Mucosa of rectum (tissue), 2 donors: Measurements from ENCODE around the gene CDK14.

Experiments
- H3K27ac ChIP-seq, 2 donors: one replicate each; pipeline ENCODE4 v1.7.0; 2013; ENCODE audit warnings: inconsistent platforms in 2 of 2, low read depth in 2 of 2, low read length in 2 of 2
- H3K27me3 ChIP-seq, 2 donors: one replicate each; pipeline ENCODE4 v1.7.0; 2013; ENCODE audit warnings: low read length in 2 of 2; ENCODE audit not compliant: control insufficient read depth in 2 of 2, insufficient read depth in 2 of 2
- H3K36me3 ChIP-seq, 2 donors: one replicate each; pipeline ENCODE4 v1.7.0; 2013; ENCODE audit warnings: low read length in 2 of 2; ENCODE audit not compliant: control insufficient read depth in 2 of 2, insufficient read depth in 2 of 2
- H3K4me1 ChIP-seq, 2 donors: one replicate each; pipeline ENCODE4 v1.7.0; 2013; ENCODE audit warnings: low read length in 2 of 2, mild to moderate bottlenecking in 1 of 2; ENCODE audit not compliant: control insufficient read depth in 2 of 2, insufficient read depth in 2 of 2
- H3K4me3 ChIP-seq, 2 donors: one replicate each; pipeline ENCODE4 v1.7.0; 2013; ENCODE audit warnings: low read length in 2 of 2
- H3K9ac ChIP-seq, 2 donors: one replicate each; pipeline ENCODE4 v1.7.0; 2013; ENCODE audit warnings: low read length in 2 of 2, low read depth in 1 of 2, mild to moderate bottlenecking in 1 of 2
- H3K9me3 ChIP-seq, 2 donors: one replicate each; pipeline ENCODE4 v1.7.0; 2013; ENCODE audit warnings: low read length in 2 of 2; ENCODE audit not compliant: control insufficient read depth in 2 of 2
- donor health status: healthy.
- donor health status: Normal muscosa, but diverticular disease.

CDK14 gene

DNA sequence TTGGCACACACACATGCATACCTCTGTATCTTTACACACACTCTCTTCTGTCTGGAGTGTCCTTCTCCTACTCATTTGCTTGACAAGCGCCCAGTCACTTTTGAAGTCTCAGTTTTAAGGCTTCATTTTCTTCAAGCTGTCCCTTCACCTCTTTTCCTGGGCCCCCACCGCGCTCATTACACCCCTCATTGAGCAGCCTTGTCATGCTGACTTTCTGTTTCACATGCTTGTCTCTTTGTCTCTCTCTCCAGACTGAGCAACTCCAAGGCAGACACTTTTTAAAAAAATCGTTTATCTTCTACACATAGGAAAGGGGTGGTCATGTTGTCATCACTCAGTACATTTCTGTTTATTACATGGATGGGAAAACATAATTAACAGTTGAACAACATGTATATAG, 442.9 kb downstream of the CDK14 start:
- Histone ChIP-seq H3K4me3 (no peak overlapping the region), H3K9me3 (no peaks in the 10 kb centered on the region), H3K36me3 (no peaks in the 10 kb centered on the region), H3K4me1 (no peaks in the 10 kb centered on the region), H3K27me3 (no peaks in the 10 kb centered on the region), H3K9ac (no peak overlapping the region), H3K27ac (no peak overlapping the region)

DNA sequence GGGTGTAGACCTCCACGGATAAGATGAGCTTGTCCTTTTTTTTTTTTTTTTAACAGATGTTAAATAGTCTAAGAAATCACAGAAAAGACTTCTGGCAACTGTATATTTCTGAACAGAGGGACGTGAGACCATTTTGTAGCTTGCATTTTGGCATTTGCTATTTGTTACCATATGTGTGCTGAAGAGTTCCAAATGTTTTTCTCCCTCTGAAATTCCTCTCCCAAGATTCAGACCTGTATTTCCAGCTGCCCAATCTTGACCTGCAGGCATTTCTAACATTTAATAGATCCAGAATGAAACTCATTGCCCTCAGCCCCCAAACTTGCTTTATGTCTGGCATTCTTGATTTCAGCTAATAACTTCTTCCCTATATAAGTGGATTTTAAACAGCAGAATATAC, 445.0 kb downstream of the CDK14 start:
- Histone ChIP-seq H3K9ac (no peak overlapping the region), H3K9me3 (no peaks in the 10 kb centered on the region), H3K4me3 (no peak overlapping the region), H3K4me1 (no peaks in the 10 kb centered on the region), H3K27ac (no peak overlapping the region), H3K27me3 (no peaks in the 10 kb centered on the region), H3K36me3 (no peaks in the 10 kb centered on the region)

DNA sequence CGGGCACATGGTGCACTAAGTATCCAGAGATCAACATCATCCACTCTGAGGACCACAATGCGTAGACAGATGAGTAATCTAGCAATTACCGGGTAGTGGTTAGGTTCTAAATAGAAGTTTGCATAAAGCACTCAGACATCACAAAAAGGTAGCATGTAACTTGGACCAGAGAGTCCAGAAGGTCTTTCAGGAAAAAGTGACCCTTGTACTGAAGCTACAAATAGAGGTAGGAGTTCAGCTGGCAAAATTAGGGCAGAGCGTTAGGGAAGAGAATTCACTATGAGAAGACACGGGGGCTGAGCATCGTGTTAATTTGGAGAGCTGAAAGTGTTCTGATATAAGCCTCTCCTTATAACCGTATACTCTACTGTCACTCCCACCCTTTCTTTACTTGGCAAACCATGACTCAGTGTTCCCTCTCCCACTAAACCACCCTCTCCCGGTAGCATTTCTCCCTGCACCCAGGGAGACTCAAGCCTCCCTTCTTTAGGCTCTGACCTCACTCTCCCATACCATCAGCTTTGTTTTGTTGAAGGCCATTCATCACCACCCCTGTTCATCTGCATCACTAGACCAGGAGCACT, 445.9 kb downstream of the CDK14 start:
- Histone ChIP-seq H3K9me3 (no peaks in the 10 kb centered on the region), H3K27ac (no peak overlapping the region), H3K4me3 (no peak overlapping the region), H3K36me3 (no peaks in the 10 kb centered on the region), H3K9ac (no peak overlapping the region), H3K4me1 (no peaks in the 10 kb centered on the region), H3K27me3 (no peaks in the 10 kb centered on the region)

DNA sequence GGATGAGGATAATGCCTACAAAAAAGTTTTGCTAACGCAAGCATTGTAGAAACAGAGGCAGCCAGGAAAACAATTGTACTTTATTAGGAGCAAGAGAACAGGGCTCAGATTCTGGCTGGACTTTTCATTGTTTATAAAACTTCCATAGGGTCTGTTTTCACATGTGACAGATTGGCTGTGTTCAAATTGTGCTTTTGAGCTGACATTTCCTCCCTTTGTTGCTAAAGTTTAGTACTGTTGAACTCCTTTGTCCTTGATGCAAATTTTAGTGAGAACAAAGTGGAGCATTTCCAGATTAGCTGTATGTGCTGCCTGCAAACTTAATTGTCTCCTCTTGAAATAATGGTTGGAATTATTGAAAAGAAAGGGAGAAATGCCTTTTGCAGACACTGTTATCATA, 447.1 kb downstream of the CDK14 start:
- H3K36me3 ChIP-seq = no peaks in the 10 kb centered on the region
- no peaks in the 10 kb centered on the region for H3K9me3 ChIP-seq
- no peak overlapping the region for H3K27ac ChIP-seq
- H3K27me3 ChIP-seq = no peaks in the 10 kb centered on the region
- no peak overlapping the region for H3K9ac ChIP-seq
- H3K4me1 ChIP-seq = no peaks in the 10 kb centered on the region
- H3K4me3 ChIP-seq = no peak overlapping the region

DNA sequence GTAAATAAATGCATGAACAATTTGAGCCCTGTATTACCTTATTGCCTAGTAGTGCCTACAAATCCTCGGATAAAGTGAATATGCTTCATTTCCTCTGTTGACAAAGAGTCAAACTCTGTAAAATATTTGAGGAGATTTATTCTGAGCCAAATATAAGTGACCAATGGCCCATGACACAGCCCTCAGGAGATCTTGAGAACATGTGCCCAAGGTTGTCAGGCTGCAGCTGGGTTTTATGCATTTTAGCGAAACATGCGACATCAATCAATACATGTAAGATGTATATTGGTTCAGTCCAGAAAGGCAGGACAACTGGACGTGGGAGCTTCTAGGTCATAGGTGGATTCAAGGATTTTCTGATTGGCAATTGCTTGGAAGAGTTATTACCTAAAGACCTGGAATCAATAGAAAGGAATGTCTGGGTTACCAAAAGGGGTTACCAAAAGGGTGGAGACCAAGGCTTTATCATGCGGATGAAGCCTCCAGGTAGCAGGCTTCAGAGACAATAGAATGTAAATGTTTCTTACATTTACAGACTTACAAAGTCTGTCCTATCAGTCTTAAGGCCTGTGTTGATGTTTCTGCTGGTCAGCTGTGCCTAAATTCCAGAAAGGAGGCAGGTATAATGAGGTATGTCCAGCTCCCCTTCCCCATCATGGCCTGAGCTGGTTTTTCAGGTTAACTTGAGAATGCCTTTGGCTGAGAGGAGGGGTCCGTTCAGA, 448.0 kb downstream of the CDK14 start:
- H3K9ac ChIP-seq = no peak overlapping the region
- no peaks in the 10 kb centered on the region for H3K9me3 ChIP-seq
- H3K27ac ChIP-seq = no peak overlapping the region
- H3K4me1 ChIP-seq = no peaks in the 10 kb centered on the region
- no peaks in the 10 kb centered on the region for H3K27me3 ChIP-seq
- no peaks in the 10 kb centered on the region for H3K36me3 ChIP-seq
- no peak overlapping the region for H3K4me3 ChIP-seq

DNA sequence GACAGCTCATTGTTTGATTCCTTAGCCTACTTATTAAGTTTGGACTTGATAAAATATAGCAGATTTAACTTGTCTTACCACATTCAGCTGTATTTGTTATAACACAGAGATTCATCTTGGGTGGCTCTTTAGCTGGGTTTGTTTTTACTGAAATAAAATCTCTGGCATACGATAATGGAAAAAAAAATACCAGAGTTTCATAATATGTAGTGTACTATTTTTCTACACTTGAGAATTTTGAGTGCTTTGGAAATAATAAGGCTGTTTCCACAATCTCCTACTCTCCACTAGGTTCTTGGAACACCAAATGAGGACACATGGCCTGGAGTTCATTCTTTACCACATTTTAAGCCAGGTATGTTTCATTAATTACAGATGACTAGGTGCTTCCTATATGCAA, 449.5 kb downstream of the CDK14 start:
- Histone ChIP-seq H3K27me3 (no peaks in the 10 kb centered on the region), H3K27ac (no peak overlapping the region), H3K36me3 (no peaks in the 10 kb centered on the region), H3K9me3 (no peaks in the 10 kb centered on the region), H3K4me3 (no peak overlapping the region), H3K9ac (no peak overlapping the region), H3K4me1 (no peaks in the 10 kb centered on the region)

DNA sequence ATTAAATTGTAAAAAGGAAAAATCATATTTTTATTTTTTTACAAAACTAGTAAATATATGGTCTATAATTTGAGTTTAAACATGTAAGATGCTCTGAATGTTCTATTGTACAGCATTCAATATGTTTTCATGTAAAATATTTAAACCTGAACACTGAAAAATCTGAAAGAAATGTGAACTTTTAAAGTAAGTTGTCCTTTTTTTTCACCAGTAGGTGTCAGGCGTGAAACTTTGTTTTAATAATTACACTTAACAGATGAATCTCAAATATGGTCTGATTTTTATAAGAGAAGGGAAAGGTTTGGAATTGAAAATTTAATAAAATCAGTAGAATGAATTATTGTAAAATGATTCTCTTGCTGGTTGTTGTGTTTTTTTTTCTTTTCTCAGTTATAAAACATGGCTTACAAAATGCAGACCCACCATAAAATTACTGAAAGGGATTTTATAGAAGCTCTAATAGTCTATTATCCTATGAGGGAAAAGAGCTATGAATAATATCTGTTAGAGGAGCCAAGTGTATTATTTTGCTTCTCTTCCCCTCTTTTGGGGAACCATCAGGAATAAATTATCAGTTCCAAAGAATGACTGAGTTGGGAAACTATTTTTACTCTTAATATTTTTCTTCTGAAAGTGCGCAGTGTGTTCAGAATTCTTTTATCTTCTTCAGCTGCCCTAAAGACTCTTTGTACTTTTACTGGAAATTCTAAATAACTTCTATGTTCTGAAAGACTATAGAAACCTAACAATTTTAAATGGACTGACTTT, 450.4 kb downstream of the CDK14 start:
- Histone ChIP-seq H3K36me3 (no peaks in the 10 kb centered on the region), H3K9me3 (no peaks in the 10 kb centered on the region), H3K4me1 (no peaks in the 10 kb centered on the region), H3K27ac (no peak overlapping the region), H3K27me3 (no peaks in the 10 kb centered on the region), H3K9ac (no peak overlapping the region), H3K4me3 (no peak overlapping the region)

DNA sequence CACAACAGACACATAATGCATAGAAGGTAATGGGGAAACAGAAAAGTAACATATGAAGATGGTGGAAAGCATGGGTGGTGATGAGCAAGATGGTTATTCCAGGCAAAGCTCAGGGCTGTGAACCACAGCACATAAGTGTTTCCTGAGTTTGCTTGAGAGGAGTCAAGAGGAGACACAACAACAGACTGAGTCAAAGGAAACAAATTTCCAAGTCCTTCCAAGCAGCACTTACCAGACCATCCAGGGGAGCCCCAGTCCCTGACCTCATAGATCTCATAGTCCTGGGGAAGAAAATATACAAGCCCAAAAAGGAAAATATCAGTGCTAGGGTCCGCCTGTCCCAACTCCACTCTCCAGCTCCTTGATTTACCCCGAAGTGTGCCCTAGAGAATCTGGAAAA, 451.5 kb downstream of the CDK14 start:
- no peaks in the 10 kb centered on the region for H3K9me3 ChIP-seq
- no peak overlapping the region for H3K27ac ChIP-seq
- H3K36me3 ChIP-seq = no peaks in the 10 kb centered on the region
- H3K4me3 ChIP-seq = no peak overlapping the region
- no peaks in the 10 kb centered on the region for H3K27me3 ChIP-seq
- H3K9ac ChIP-seq = no peak overlapping the region
- no peaks in the 10 kb centered on the region for H3K4me1 ChIP-seq

DNA sequence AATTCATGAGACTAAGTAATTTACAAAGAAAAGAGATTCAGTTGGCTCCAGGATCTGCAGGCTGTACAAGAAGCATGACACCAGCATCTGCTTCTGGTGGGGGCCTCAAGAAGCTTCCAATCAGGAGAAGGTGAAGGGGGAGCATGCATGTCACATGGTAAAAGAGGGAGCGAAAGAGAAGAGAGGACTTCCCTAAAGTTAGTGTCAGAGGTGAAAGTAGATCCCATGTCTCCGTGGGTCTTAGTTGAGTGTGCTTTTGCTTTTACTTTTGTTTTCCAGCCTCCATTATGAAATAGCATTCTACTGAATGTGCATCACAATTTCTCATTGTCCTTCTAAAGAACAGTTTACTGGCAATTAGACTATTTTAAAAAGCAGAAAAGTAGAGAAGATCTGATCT, 454.6 kb downstream of the CDK14 start:
- Histone ChIP-seq H3K9me3 (no peaks in the 10 kb centered on the region), H3K27ac (no peak overlapping the region), H3K36me3 (no peaks in the 10 kb centered on the region), H3K27me3 (no peaks in the 10 kb centered on the region), H3K4me3 (no peak overlapping the region), H3K4me1 (no peaks in the 10 kb centered on the region), H3K9ac (no peak overlapping the region)

DNA sequence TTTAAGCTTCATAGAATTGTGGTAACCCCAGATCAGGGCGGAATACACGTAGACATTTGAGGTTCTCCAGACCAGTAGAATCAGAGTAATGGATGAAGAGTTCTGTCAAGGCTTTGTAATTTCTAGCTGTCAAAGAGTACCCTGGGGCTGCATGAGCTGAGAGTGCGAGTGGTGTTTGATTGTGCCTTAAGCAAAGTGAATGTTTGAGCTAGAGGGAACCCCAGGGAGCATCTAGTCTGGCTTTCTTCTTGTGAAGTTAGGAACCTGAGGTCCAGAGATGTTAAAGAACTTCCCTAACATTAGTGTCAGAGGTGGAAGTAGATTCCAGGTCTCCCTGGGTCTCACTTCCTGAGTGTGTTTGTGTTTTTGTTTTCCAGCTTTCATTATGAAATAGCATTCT, 455.8 kb downstream of the CDK14 start:
- Histone ChIP-seq H3K27me3 (no peaks in the 10 kb centered on the region), H3K4me3 (no peak overlapping the region), H3K4me1 (no peaks in the 10 kb centered on the region), H3K9me3 (no peaks in the 10 kb centered on the region), H3K27ac (no peak overlapping the region), H3K9ac (no peak overlapping the region), H3K36me3 (no peaks in the 10 kb centered on the region)
